Measurements from ENCODE around the gene PFKM.
A peak's percentile ranks its signal among the peaks of the same experiment; 100 is the strongest.

The PFKM gene

DNA sequence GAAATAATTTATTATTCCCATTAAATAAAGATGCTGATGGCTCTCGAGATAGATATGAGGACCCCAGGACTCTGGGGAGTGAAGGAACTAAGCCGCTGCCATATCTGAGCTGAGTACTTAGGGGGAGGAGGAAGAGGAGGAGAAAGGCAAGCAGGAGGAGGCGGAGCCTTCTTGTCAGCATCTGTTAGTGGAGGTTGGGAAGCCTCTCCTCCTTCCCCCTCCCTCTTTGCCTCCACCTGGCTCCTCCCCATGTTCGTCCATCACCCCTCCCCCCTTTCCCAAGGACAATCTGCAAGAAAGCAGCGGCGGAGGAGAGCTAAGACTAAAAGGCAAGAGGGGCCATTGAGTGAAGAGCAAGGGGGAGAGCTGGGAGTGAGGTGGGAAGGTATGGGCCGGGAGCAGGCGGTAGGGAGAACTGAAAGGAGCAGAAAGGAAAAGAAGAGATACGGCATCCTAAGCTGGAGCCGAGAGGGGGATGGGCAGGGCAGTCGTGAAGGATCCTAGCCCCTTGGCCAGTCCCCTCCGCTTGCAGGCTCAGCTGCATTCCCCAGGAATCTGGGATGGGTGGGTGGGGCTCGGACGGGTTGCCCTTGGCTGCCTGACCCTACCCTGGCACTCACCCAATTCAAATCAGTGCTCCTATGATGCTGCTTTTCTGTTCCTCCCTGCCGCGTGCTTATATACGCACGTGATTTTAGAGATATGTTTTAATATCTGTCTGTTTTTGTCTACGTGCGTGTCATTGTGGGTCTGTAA is at the start of gene PFKM:
Gene PFKM (plus strand): TSS at position 287 of the 756 bp plus-strand sequence. CDS start 3,411 bp downstream, outside the sequence.
- Histone ChIP-seq H3K9me3 (ENCODE audit: control insufficient read depth in 5 of 5, low read length in 5 of 5) (no peaks in the 10 kb centered on the region), H3K9ac (ENCODE audit: low read length in 5 of 5) (peak within 1 kb of the TSS in 3 of 5 donors; percentile 42 to 66 (median 53)), H3K36me3 (ENCODE audit: control insufficient read depth in 5 of 5, insufficient read depth in 5 of 5, low read length in 5 of 5) (peaks cover 0 to 10% (median 2%) of the 10 kb centered on the region in 5 donors), H3K27me3 (ENCODE audit: control insufficient read depth in 5 of 5, insufficient read depth in 4 of 5, low read length in 5 of 5) (no peaks in the 10 kb centered on the region), H3K4me3 (ENCODE audit: low read depth in 1 of 5, low read length in 5 of 5) (peak within 1 kb of the TSS; percentile 77 to 93 (median 84)), H3K27ac (ENCODE audit: low read depth, low read length) (no peak within 1 kb of the TSS), H3K4me1 (ENCODE audit: control insufficient read depth in 5 of 5, insufficient read depth in 5 of 5, low read length in 5 of 5) (peaks cover 0 to 16% (median 14%) of the 10 kb centered on the region in 5 donors)

DNA sequence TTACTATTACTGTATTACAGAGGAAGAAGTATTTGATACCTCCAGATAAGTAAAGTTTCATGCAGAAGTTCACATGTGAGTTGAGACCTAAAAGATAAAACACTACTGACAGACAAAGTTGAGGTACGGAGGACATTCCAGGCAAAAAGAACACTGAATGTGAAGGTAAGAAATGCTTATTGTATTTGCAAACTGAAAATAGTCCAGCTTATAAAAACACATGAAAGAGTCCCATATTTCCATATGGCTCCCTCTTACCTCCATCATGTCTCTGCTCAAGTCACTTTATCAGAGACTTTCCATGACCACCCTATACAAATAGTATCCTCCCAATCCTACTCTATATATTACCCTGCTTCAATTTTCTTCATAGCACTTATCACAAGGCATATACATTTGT is 49.1 kb upstream of the PFKM start:
- peaks cover 39 to 77% (median 56%) of the 10 kb centered on the region in 5 donors for H3K36me3 ChIP-seq (ENCODE audit: control insufficient read depth in 5 of 5, insufficient read depth in 5 of 5, low read length in 5 of 5)
- no peak overlapping the region for H3K4me3 ChIP-seq (ENCODE audit: low read depth in 1 of 5, low read length in 5 of 5)

DNA sequence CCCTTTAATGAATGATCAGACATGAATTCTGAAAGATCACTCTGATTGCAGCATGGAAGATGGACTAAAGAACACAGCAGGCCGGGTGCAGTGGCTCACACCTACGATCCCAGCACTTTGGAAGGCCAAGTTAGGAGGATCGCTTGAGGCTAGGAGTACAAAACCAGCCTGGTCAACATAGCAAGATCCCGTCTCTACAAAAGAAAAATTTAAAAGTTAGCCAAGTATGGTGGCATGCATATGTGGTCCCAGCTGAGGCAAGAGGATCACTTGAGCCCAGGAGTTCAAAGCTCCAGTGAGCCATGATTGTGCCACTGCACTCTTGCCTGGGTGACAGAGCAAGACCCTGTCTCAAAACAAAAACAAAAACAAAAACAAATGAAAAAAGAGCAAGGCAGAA is 48.4 kb upstream of the PFKM start:
- H3K27me3 ChIP-seq (ENCODE audit: control insufficient read depth in 5 of 5, insufficient read depth in 4 of 5, low read length in 5 of 5) = no peaks in the 10 kb centered on the region
- no peaks in the 10 kb centered on the region for H3K9me3 ChIP-seq (ENCODE audit: control insufficient read depth in 5 of 5, low read length in 5 of 5)
- H3K36me3 ChIP-seq (ENCODE audit: control insufficient read depth in 5 of 5, insufficient read depth in 5 of 5, low read length in 5 of 5) = peaks cover 33 to 70% (median 49%) of the 10 kb centered on the region in 5 donors
- H3K4me1 ChIP-seq (ENCODE audit: control insufficient read depth in 5 of 5, insufficient read depth in 5 of 5, low read length in 5 of 5) = no peaks in the 10 kb centered on the region
- H3K9ac ChIP-seq (ENCODE audit: low read length in 5 of 5) = no peak overlapping the region
- no peak overlapping the region for H3K27ac ChIP-seq (ENCODE audit: low read depth, low read length)
- H3K4me3 ChIP-seq (ENCODE audit: low read depth in 1 of 5, low read length in 5 of 5) = no peak overlapping the region

More for the DNA sequence above, 49.1 kb upstream of the PFKM start:
- H3K9me3 ChIP-seq (ENCODE audit: control insufficient read depth in 5 of 5, low read length in 5 of 5) = no peaks in the 10 kb centered on the region
- H3K27ac ChIP-seq (ENCODE audit: low read depth, low read length) = no peak overlapping the region
- no peak overlapping the region for H3K9ac ChIP-seq (ENCODE audit: low read length in 5 of 5)
- H3K4me1 ChIP-seq (ENCODE audit: control insufficient read depth in 5 of 5, insufficient read depth in 5 of 5, low read length in 5 of 5) = no peaks in the 10 kb centered on the region
- H3K27me3 ChIP-seq (ENCODE audit: control insufficient read depth in 5 of 5, insufficient read depth in 4 of 5, low read length in 5 of 5) = no peaks in the 10 kb centered on the region

DNA sequence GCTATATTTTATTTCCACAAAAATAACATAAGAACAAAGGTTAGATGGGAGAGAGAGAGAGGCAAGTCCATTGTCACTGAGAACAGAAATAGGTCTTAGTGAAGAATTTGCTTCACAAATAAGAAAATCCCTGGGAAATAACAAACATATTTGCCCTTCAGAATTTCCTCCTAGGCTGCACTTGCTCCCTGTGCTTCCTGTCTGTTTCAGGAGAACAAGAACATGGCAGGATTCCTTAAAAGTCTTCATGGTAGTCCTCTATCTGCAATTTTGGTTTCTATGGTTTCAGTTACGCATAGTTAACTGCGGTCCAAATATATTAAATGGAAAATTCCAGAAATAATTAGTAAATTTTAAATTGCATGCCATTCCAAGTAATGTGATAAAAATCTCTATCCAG is 47.4 kb upstream of the PFKM start:
- H3K4me3 ChIP-seq (ENCODE audit: low read depth in 1 of 5, low read length in 5 of 5) = no peak overlapping the region
- H3K9ac ChIP-seq (ENCODE audit: low read length in 5 of 5) = no peak overlapping the region
- H3K36me3 ChIP-seq (ENCODE audit: control insufficient read depth in 5 of 5, insufficient read depth in 5 of 5, low read length in 5 of 5) = peaks cover 33 to 63% (median 47%) of the 10 kb centered on the region in 5 donors
- H3K9me3 ChIP-seq (ENCODE audit: control insufficient read depth in 5 of 5, low read length in 5 of 5) = no peaks in the 10 kb centered on the region
- no peak overlapping the region for H3K27ac ChIP-seq (ENCODE audit: low read depth, low read length)
- H3K4me1 ChIP-seq (ENCODE audit: control insufficient read depth in 5 of 5, insufficient read depth in 5 of 5, low read length in 5 of 5) = no peaks in the 10 kb centered on the region
- no peaks in the 10 kb centered on the region for H3K27me3 ChIP-seq (ENCODE audit: control insufficient read depth in 5 of 5, insufficient read depth in 4 of 5, low read length in 5 of 5)

DNA sequence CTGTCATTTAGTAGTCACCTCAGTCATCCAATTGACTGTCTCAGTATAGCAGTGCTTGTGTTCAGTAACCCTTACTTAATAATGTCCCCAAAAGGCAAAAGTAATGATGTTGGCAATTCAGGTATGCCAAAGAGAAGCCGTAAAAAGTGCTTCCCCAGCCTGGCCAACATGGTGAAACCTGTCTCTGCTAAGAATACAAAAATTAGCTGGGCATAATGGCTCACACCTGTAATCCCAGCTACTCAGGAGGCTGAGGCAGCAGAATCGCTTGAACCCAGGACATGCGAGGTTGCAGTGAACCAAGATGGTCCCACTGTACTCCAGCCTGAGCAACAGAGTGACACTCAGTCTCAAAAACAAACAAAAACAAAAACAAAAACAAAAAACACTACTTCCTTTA is 46.9 kb upstream of the PFKM start:
- peaks cover 33 to 59% (median 45%) of the 10 kb centered on the region in 5 donors for H3K36me3 ChIP-seq (ENCODE audit: control insufficient read depth in 5 of 5, insufficient read depth in 5 of 5, low read length in 5 of 5)
- H3K9ac ChIP-seq (ENCODE audit: low read length in 5 of 5) = no peak overlapping the region
- no peak overlapping the region for H3K27ac ChIP-seq (ENCODE audit: low read depth, low read length)
- H3K9me3 ChIP-seq (ENCODE audit: control insufficient read depth in 5 of 5, low read length in 5 of 5) = no peaks in the 10 kb centered on the region
- H3K4me1 ChIP-seq (ENCODE audit: control insufficient read depth in 5 of 5, insufficient read depth in 5 of 5, low read length in 5 of 5) = no peaks in the 10 kb centered on the region
- no peaks in the 10 kb centered on the region for H3K27me3 ChIP-seq (ENCODE audit: control insufficient read depth in 5 of 5, insufficient read depth in 4 of 5, low read length in 5 of 5)
- no peak overlapping the region for H3K4me3 ChIP-seq (ENCODE audit: low read depth in 1 of 5, low read length in 5 of 5)

DNA sequence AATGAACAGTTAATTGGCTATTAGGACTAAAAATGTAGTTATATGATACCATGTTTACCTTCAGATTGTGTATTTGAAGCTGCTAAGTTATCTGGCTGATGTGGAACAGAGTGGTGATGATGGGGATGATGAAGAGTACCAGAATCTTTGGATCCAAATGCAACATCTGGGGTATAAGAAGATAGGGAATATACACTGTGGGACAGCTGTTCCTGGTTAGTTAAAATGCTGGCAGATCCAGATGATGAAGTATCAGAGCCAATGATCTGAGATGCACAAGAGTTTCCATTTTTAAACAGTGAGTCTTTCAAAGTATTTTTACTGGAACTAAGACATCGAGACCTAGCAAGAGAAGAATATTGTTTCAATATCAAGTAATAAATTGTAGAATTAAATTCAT is 44.9 kb upstream of the PFKM start:
- Histone ChIP-seq H3K27me3 (ENCODE audit: control insufficient read depth in 5 of 5, insufficient read depth in 4 of 5, low read length in 5 of 5) (no peaks in the 10 kb centered on the region), H3K36me3 (ENCODE audit: control insufficient read depth in 5 of 5, insufficient read depth in 5 of 5, low read length in 5 of 5) (peaks cover 36 to 51% (median 42%) of the 10 kb centered on the region in 5 donors), H3K9ac (ENCODE audit: low read length in 5 of 5) (no peak overlapping the region), H3K27ac (ENCODE audit: low read depth, low read length) (no peak overlapping the region), H3K9me3 (ENCODE audit: control insufficient read depth in 5 of 5, low read length in 5 of 5) (no peaks in the 10 kb centered on the region), H3K4me3 (ENCODE audit: low read depth in 1 of 5, low read length in 5 of 5) (no peak overlapping the region), H3K4me1 (ENCODE audit: control insufficient read depth in 5 of 5, insufficient read depth in 5 of 5, low read length in 5 of 5) (peaks cover 0 to 3% (median 0%) of the 10 kb centered on the region in 5 donors)

DNA sequence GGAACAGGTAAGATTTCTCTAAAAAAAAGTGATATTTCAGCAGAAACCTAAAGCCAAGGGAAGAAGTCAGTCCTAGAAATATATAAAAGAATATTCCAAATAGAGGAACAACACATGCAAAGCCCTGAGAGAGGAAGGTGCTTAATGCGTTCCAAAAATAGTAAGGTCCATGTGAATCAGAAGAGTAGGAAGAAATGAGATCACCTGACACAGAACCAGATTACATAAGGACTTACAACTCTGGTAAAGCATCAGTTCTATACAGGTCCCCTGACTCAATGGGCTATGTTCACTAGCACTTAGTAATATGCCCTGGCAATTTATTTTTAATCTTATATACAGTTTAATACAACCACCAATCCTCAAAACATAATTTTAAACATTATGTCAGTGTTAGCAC is 43.3 kb upstream of the PFKM start:
- Histone ChIP-seq H3K9me3 (ENCODE audit: control insufficient read depth in 5 of 5, low read length in 5 of 5) (no peaks in the 10 kb centered on the region), H3K36me3 (ENCODE audit: control insufficient read depth in 5 of 5, insufficient read depth in 5 of 5, low read length in 5 of 5) (peaks cover 31 to 43% (median 34%) of the 10 kb centered on the region in 5 donors), H3K4me3 (ENCODE audit: low read depth in 1 of 5, low read length in 5 of 5) (no peak overlapping the region)

DNA sequence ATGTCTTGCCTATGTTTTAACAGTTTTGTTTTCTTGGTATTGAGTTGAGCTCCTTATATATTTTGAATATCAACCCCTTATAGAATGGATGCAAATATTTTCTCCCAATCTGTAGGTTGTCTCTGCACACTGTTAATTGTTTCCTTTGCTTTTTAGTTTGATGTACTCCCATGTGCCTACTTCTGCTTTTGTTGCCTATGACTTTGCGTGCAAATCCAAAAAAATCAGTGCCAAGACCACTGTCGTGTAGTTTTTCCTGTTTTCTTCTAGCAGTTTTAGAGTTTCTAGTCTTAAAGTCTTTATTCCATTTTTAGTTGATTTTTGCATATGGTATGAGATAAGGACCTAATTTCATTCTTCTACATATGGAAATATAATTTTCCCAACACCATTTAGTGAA is 42.1 kb upstream of the PFKM start:
- no peaks in the 10 kb centered on the region for H3K27me3 ChIP-seq (ENCODE audit: control insufficient read depth in 5 of 5, insufficient read depth in 4 of 5, low read length in 5 of 5)
- H3K27ac ChIP-seq (ENCODE audit: low read depth, low read length) = no peak overlapping the region
- H3K9ac ChIP-seq (ENCODE audit: low read length in 5 of 5) = no peak overlapping the region
- H3K4me1 ChIP-seq (ENCODE audit: control insufficient read depth in 5 of 5, insufficient read depth in 5 of 5, low read length in 5 of 5) = peaks cover 0 to 3% (median 0%) of the 10 kb centered on the region in 5 donors
- H3K4me3 ChIP-seq (ENCODE audit: low read depth in 1 of 5, low read length in 5 of 5) = no peak overlapping the region
- H3K36me3 ChIP-seq (ENCODE audit: control insufficient read depth in 5 of 5, insufficient read depth in 5 of 5, low read length in 5 of 5) = peaks cover 26 to 35% (median 30%) of the 10 kb centered on the region in 5 donors
- no peaks in the 10 kb centered on the region for H3K9me3 ChIP-seq (ENCODE audit: control insufficient read depth in 5 of 5, low read length in 5 of 5)

More for the DNA sequence above, 43.3 kb upstream of the PFKM start:
- H3K27me3 ChIP-seq (ENCODE audit: control insufficient read depth in 5 of 5, insufficient read depth in 4 of 5, low read length in 5 of 5) = no peaks in the 10 kb centered on the region
- no peak overlapping the region for H3K27ac ChIP-seq (ENCODE audit: low read depth, low read length)
- H3K4me1 ChIP-seq (ENCODE audit: control insufficient read depth in 5 of 5, insufficient read depth in 5 of 5, low read length in 5 of 5) = peaks cover 0 to 3% (median 0%) of the 10 kb centered on the region in 5 donors
- H3K9ac ChIP-seq (ENCODE audit: low read length in 5 of 5) = no peak overlapping the region

DNA sequence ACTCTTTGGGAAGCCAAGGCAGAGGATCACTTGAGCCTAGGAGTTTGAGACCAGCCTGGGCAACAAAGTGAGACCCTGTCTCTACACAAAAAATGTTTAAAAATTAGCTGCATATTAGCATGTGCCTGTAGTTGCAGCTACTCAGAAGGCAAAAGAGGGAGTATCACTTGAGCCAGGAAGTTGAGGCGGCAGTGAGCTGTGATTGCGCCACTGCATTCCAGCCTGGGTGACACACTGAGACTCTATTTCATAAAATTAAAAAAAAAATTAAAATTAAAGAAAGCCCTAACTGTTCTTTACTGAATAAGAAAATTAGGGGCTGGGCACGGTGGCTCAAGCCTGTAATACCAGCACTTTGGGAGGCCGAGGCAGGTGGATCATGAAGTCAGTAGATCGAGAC is 40.3 kb upstream of the PFKM start:
- peaks cover 14 to 32% (median 26%) of the 10 kb centered on the region in 5 donors for H3K36me3 ChIP-seq (ENCODE audit: control insufficient read depth in 5 of 5, insufficient read depth in 5 of 5, low read length in 5 of 5)
- no peak overlapping the region for H3K4me3 ChIP-seq (ENCODE audit: low read depth in 1 of 5, low read length in 5 of 5)
- no peak overlapping the region for H3K9ac ChIP-seq (ENCODE audit: low read length in 5 of 5)
- no peaks in the 10 kb centered on the region for H3K9me3 ChIP-seq (ENCODE audit: control insufficient read depth in 5 of 5, low read length in 5 of 5)
- peaks cover 0 to 3% (median 0%) of the 10 kb centered on the region in 5 donors for H3K4me1 ChIP-seq (ENCODE audit: control insufficient read depth in 5 of 5, insufficient read depth in 5 of 5, low read length in 5 of 5)
- no peak overlapping the region for H3K27ac ChIP-seq (ENCODE audit: low read depth, low read length)
- H3K27me3 ChIP-seq (ENCODE audit: control insufficient read depth in 5 of 5, insufficient read depth in 4 of 5, low read length in 5 of 5) = no peaks in the 10 kb centered on the region

DNA sequence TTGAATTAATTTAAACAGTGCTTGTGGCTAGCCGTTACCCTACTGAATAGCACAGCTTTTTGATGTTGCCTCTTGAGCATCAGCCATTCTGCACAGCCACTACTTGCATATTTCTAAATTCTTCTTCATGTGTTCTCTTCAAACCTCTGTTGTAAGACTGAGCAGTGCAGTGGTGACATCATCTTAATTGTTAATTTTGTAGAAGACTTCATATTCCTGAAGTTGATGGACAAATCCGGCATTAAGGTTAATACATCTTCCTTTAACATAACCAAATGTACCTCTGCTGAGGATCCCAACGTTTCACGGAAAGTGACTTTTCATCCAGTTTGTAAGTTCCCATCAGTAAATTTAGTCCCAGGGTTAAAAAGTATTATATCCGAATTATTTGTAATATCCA is 38.9 kb upstream of the PFKM start:
- Histone ChIP-seq H3K27me3 (ENCODE audit: control insufficient read depth in 5 of 5, insufficient read depth in 4 of 5, low read length in 5 of 5) (no peaks in the 10 kb centered on the region), H3K9me3 (ENCODE audit: control insufficient read depth in 5 of 5, low read length in 5 of 5) (no peaks in the 10 kb centered on the region), H3K9ac (ENCODE audit: low read length in 5 of 5) (no peak overlapping the region), H3K27ac (ENCODE audit: low read depth, low read length) (no peak overlapping the region), H3K36me3 (ENCODE audit: control insufficient read depth in 5 of 5, insufficient read depth in 5 of 5, low read length in 5 of 5) (peaks cover 12 to 29% (median 21%) of the 10 kb centered on the region in 5 donors), H3K4me1 (ENCODE audit: control insufficient read depth in 5 of 5, insufficient read depth in 5 of 5, low read length in 5 of 5) (peaks cover 0 to 3% (median 0%) of the 10 kb centered on the region in 5 donors), H3K4me3 (ENCODE audit: low read depth in 1 of 5, low read length in 5 of 5) (no peak overlapping the region)

All from subcutaneous abdominal adipose tissue (tissue), 5 donors.